A549 (cell line): Measurements from ENCODE around the gene SLC9A3.

Experiments used
- CBX8 ChIP-seq: fragments of 200-600 bp; sonication (generic); IDR thresholded peaks from 2 replicates; pipeline ENCODE4 v1.6.1; 2016
- CTCF ChIP-seq: fragments of >200 bp; sonication (Bioruptor Twin); formaldehyde crosslinking; IDR thresholded peaks from 3 replicates; pipeline ENCODE4 v1.5.1; 2016
- EP300 ChIP-seq, 2 experiments: fragments of >200 bp; sonication (Bioruptor Twin); formaldehyde crosslinking; IDR thresholded peaks; 2 replicates in 1 of 2; 3 replicates in 1 of 2; pipeline ENCODE4 v1.6.1; 2016 to 2017
- MAZ ChIP-seq: fragments of 150-350 bp; IDR thresholded peaks from 2 replicates; pipeline ENCODE4 v1.6.1; 2014; ENCODE audit warnings: antibody characterized with exemption, low read depth, low read length, borderline replicate concordance
- NPAS2 ChIP-seq: fragments of 250-450 bp; sonication (Bioruptor Pico); IDR thresholded peaks from 2 replicates; pipeline ENCODE4 v1.8.0; 2022; ENCODE audit warnings: mild to moderate bottlenecking, moderate library complexity, borderline replicate concordance
- PHF8 ChIP-seq: fragments of 200-600 bp; sonication (generic); IDR thresholded peaks from 2 replicates; pipeline ENCODE4 v1.6.1; 2016; ENCODE audit warnings: low read depth, mild to moderate bottlenecking, antibody characterized with exemption, moderate library complexity, borderline replicate concordance
- POLR2A ChIP-seq: IDR thresholded peaks from 2 replicates; pipeline ENCODE4 v1.6.1; 2012; ENCODE audit warnings: mild to moderate bottlenecking, low read length
- SMC3 ChIP-seq: fragments of >200 bp; sonication (Bioruptor Twin); formaldehyde crosslinking; IDR thresholded peaks from 3 replicates; pipeline ENCODE4 v1.6.1; 2018; ENCODE audit warnings: inconsistent platforms
- TFCP2L1 ChIP-seq: fragments of 250-450 bp; sonication (Bioruptor Pico); IDR thresholded peaks from 2 replicates; pipeline ENCODE4 v1.5.0; 2021; ENCODE audit warnings: mild to moderate bottlenecking

GRCh38 chr5:548256-548655 is 24.0 kb upstream of the SLC9A3 start:
- no peak for TF ChIP-seq POLR2A
- no peak for TF ChIP-seq CTCF
- TF ChIP-seq MAZ, result no peak
- TF ChIP-seq TFCP2L1 (CRISPR knock-in tag), result no peak
- no peak for TF ChIP-seq EP300 (IDR thresholded peaks at IDR 0.05)
- no peak for TF ChIP-seq CBX8
- no peak for TF ChIP-seq SMC3
- no peak for TF ChIP-seq PHF8
- no peak for TF ChIP-seq NPAS2 (CRISPR knock-in tag)
